ENCODE data around the gene KPNA1.

The KPNA1 gene

GRCh38 chr3:122514123-122515019 is at the start of gene KPNA1:
Gene KPNA1, minus strand, starts transcription at chr3:122514939. Its CDS starts 18,374 bp downstream, at chr3:122496565.
- DNase-seq, result peak; percentile 59 to 94

- no peak for DNase-seq
Measured at GRCh38 chr3:122564155-122564912, 49.6 kb upstream of the KPNA1 start, which contains the start of the genes DTX3L and PARP9. Gene DTX3L, plus strand, starts transcription at chr3:122564338. Its CDS starts 89 bp downstream, at chr3:122564427. Gene PARP9, minus strand, starts transcription at chr3:122564300. Its CDS starts 4,680 bp downstream, at chr3:122559620.

GRCh38 chr3:122563717-122564025 is 48.9 kb upstream of the KPNA1 start:
- DNase-seq, result no peak

- DNase-seq, result no peak
Measured at GRCh38 chr3:122562923-122563716, 48.4 kb upstream of the KPNA1 start.

- peak; percentile 30 to 46 for DNase-seq
Measured at GRCh38 chr3:122560680-122561079, 45.9 kb upstream of the KPNA1 start.

GRCh38 chr3:122559906-122560305 is 45.2 kb upstream of the KPNA1 start:
- no peak for DNase-seq

GRCh38 chr3:122558605-122559004 is 43.9 kb upstream of the KPNA1 start:
- no peak for DNase-seq

GRCh38 chr3:122557356-122557755 is 42.6 kb upstream of the KPNA1 start:
- no peak for DNase-seq

- peak in 1 of 2 experiments; percentile 39 for DNase-seq
Measured at GRCh38 chr3:122555275-122556071, 40.7 kb upstream of the KPNA1 start.

- DNase-seq, result no peak
Measured at GRCh38 chr3:122553171-122553570, 38.4 kb upstream of the KPNA1 start.

- DNase-seq, result no peak
Measured at GRCh38 chr3:122548619-122549018, 33.9 kb upstream of the KPNA1 start.

- DNase-seq, result no peak
Measured at GRCh38 chr3:122548076-122548475, 33.3 kb upstream of the KPNA1 start.

- DNase-seq, result no peak
Measured at GRCh38 chr3:122546151-122546550, 31.4 kb upstream of the KPNA1 start.

GRCh38 chr3:122538956-122539490 is 24.3 kb upstream of the KPNA1 start:
- DNase-seq, result no peak

GRCh38 chr3:122536632-122537001 is 21.9 kb upstream of the KPNA1 start:
- no peak for DNase-seq

- no peak for DNase-seq
Measured at GRCh38 chr3:122535964-122536631, 21.4 kb upstream of the KPNA1 start.

GRCh38 chr3:122533931-122534334 is 19.2 kb upstream of the KPNA1 start:
- no peak for DNase-seq

GRCh38 chr3:122533480-122533879 is 18.7 kb upstream of the KPNA1 start:
- no peak for DNase-seq

- DNase-seq, result no peak
Measured at GRCh38 chr3:122530164-122530563, 15.4 kb upstream of the KPNA1 start.

- DNase-seq, result no peak
Measured at GRCh38 chr3:122523317-122523716, 8.6 kb upstream of the KPNA1 start.

GRCh38 chr3:122520861-122521260 is 6.1 kb upstream of the KPNA1 start:
- no peak for DNase-seq

Measured in NCI-H446 (cell line).